ENCODE results near the gene CSHL1. TPM values are rescaled to one million over a fixed set of nuclear protein-coding genes. Genes with fewer than 3 reads are reported as not detected.

The CSHL1 gene
- polyA plus RNA-seq, 1 experiment: not detected

- POLR2A ChIA-PET: no interaction called here
- no peak overlapping the region for H3K4me3 ChIP-seq (ENCODE audit: low read depth, low read length)
- no peak overlapping the region for H3K27ac ChIP-seq (ENCODE audit: low read depth, low read length)
- peaks cover 5% of the 10 kb centered on the region for H3K27me3 ChIP-seq (ENCODE audit: control insufficient read depth, insufficient read depth, low read length)
- CTCF ChIA-PET: no interaction called here
- DNase-seq (ENCODE audit: low read depth, low spot score): no peak
- no peak for TF ChIP-seq CTCF (IDR thresholded peaks at IDR 0.05; ENCODE audit: low read depth, low read length)
- peaks cover 3% of the 10 kb centered on the region; the same call in 1 of the 2 replicates for H3K9me3 ChIP-seq (ENCODE audit: control insufficient read depth, insufficient read depth, low read length)
Observed at GRCh38 chr17:63940584-63940983, 29.5 kb upstream of the CSHL1 start.

- no peak for TF ChIP-seq CTCF (IDR thresholded peaks at IDR 0.05; ENCODE audit: low read depth, low read length)
- Histone ChIP-seq H3K9me3 (ENCODE audit: control insufficient read depth, insufficient read depth, low read length) (peaks cover 3% of the 10 kb centered on the region; the same call in 1 of the 2 replicates), H3K27me3 (ENCODE audit: control insufficient read depth, insufficient read depth, low read length) (peaks cover 10% of the 10 kb centered on the region), H3K4me3 (ENCODE audit: low read depth, low read length) (no peak overlapping the region), H3K27ac (ENCODE audit: low read depth, low read length) (no peak overlapping the region)
- DNase-seq (ENCODE audit: low read depth, low spot score): no peak
- ChIA-PET POLR2A (no interaction called here), CTCF (interaction anchor here (1.3 kb wide), 1 partner anchor 21 kb away, joined by 3 read pairs; no protein-coding TSS in a partner anchor)
Observed at GRCh38 chr17:63939884-63940283, 28.8 kb upstream of the CSHL1 start.

GRCh38 chr17:63939401-63939800, 28.3 kb upstream of the CSHL1 start:
- Histone ChIP-seq H3K4me3 (ENCODE audit: low read depth, low read length) (no peak overlapping the region), H3K27me3 (ENCODE audit: control insufficient read depth, insufficient read depth, low read length) (peaks cover 14% of the 10 kb centered on the region), H3K27ac (ENCODE audit: low read depth, low read length) (no peak overlapping the region), H3K9me3 (ENCODE audit: control insufficient read depth, insufficient read depth, low read length) (peaks cover 3% of the 10 kb centered on the region; the same call in 1 of the 2 replicates)
- CTCF ChIA-PET: interaction anchor here (1.3 kb wide), 1 partner anchor 20 kb away, joined by 3 read pairs; no protein-coding TSS in a partner anchor
- DNase-seq (ENCODE audit: low read depth, low spot score): no peak
- no peak for TF ChIP-seq CTCF (IDR thresholded peaks at IDR 0.05; ENCODE audit: low read depth, low read length)
- POLR2A ChIA-PET: no interaction called here

GRCh38 chr17:63937920-63938319, 26.9 kb upstream of the CSHL1 start:
- CTCF ChIA-PET: interaction anchor here (1.1 kb wide), 1 partner anchor 53 kb away, joined by 3 read pairs; no protein-coding TSS in a partner anchor
- TF ChIP-seq CTCF (IDR thresholded peaks at IDR 0.05; ENCODE audit: low read depth, low read length): no peak
- peaks cover 24% of the 10 kb centered on the region for H3K27me3 ChIP-seq (ENCODE audit: control insufficient read depth, insufficient read depth, low read length)
- DNase-seq (ENCODE audit: low read depth, low spot score): no peak
- POLR2A ChIA-PET: no interaction called here
- no peak overlapping the region for H3K27ac ChIP-seq (ENCODE audit: low read depth, low read length)
- H3K4me3 ChIP-seq (ENCODE audit: low read depth, low read length): no peak overlapping the region
- peaks cover 3% of the 10 kb centered on the region; the same call in 1 of the 2 replicates for H3K9me3 ChIP-seq (ENCODE audit: control insufficient read depth, insufficient read depth, low read length)

- CTCF ChIA-PET: interaction anchor here (1.1 to 5.2 kb wide), 2 partner anchors 9 to 53 kb away, joined by 3 to 32 read pairs; no protein-coding TSS in a partner anchor
- no peak for DNase-seq (ENCODE audit: low read depth, low spot score)
- no peak for TF ChIP-seq CTCF (IDR thresholded peaks at IDR 0.05; ENCODE audit: low read depth, low read length)
- Histone ChIP-seq H3K4me3 (ENCODE audit: low read depth, low read length) (no peak overlapping the region), H3K9me3 (ENCODE audit: control insufficient read depth, insufficient read depth, low read length) (peaks cover 3% of the 10 kb centered on the region; the same call in 1 of the 2 replicates), H3K27ac (ENCODE audit: low read depth, low read length) (no peak overlapping the region), H3K27me3 (ENCODE audit: control insufficient read depth, insufficient read depth, low read length) (peaks cover 22% of the 10 kb centered on the region)
- POLR2A ChIA-PET: interaction anchor here (0.7 kb wide), 1 partner anchor 31 kb away, joined by 3 read pairs; no protein-coding TSS in a partner anchor
Observed at GRCh38 chr17:63937319-63937718, 26.3 kb upstream of the CSHL1 start.
